Stomach (tissue), 9 donors: ENCODE data around the gene CYP4F12. TPM values are rescaled to one million over a fixed set of nuclear protein-coding genes. Genes with fewer than 3 reads are reported as not detected.

Source experiments
- DNase-seq, 2 donors: peaks; one replicate each; pipeline versions ENCODE4 v3.0.0 to v3.0.0-alpha.2; 2013 to 2019
- H3K27ac ChIP-seq, 5 donors: fragments of 200-600 bp in 4 of 5; sonication (generic) in 4 of 5; one replicate each; pipeline ENCODE4 v1.5.1; 2013 to 2019; ENCODE audit warnings: mild to moderate bottlenecking in 1 of 5, moderate library complexity in 1 of 5
- H3K27me3 ChIP-seq, 3 donors: fragments of 200-600 bp; sonication (generic); one replicate each; pipeline ENCODE4 v1.5.1; 2017 to 2019; ENCODE audit warnings: mixed run types in 1 of 3
- H3K36me3 ChIP-seq, 4 donors: fragments of 200-600 bp; sonication (generic); 1 replicate in 3 of 4; 2 replicates in 1 of 4; pipeline ENCODE4 v1.5.1; 2016 to 2019
- H3K4me1 ChIP-seq, 4 donors: fragments of 200-600 bp; sonication (generic); one replicate each; pipeline ENCODE4 v1.5.1; 2016 to 2019
- H3K4me3 ChIP-seq, 4 donors: fragments of 200-600 bp; sonication (generic) in 3 of 4; one replicate each; pipeline ENCODE4 v1.5.1; 2016 to 2019; ENCODE audit warnings: mild to moderate bottlenecking in 1 of 4
- H3K9me3 ChIP-seq, 4 donors: fragments of 200-600 bp; sonication (generic); one replicate each; pipeline ENCODE4 v1.5.1; 2016 to 2019
- CTCF ChIP-seq, 7 experiments: fragments of 450-650 bp in 4 of 7; fragments of 200-600 bp in 3 of 7; sonication (generic) in 3 of 7; IDR thresholded peaks; one replicate each; pipeline ENCODE4 v1.5.1; 2016 to 2019; ENCODE audit warnings: antibody characterized with exemption in 7 of 7, control low read depth in 2 of 7, mild to moderate bottlenecking in 1 of 7
- EP300 ChIP-seq: sonication (generic); formaldehyde crosslinking; IDR thresholded peaks from one replicate; pipeline ENCODE4 v1.6.1; 2017; ENCODE audit warnings: antibody characterized with exemption
- POLR2A ChIP-seq, 4 donors: fragments of 450-650 bp; IDR thresholded peaks; one replicate each; pipeline ENCODE4 v1.6.1; 2016; ENCODE audit warnings: antibody characterized with exemption in 4 of 4, control low read depth in 2 of 4, mild to moderate bottlenecking in 1 of 4, moderate library complexity in 1 of 4
- POLR2AphosphoS5 ChIP-seq, 3 donors: sonication (generic); formaldehyde crosslinking; IDR thresholded peaks; one replicate each; pipeline ENCODE4 v1.6.1; 2016; ENCODE audit warnings: antibody characterized with exemption in 3 of 3
- WGBS, 5 donors: extraction: QIAGEN DNeasy Blood & Tissue Kit in 3 of 5; methylation state at CpG; one replicate each; pipeline versions ENCODE4 v1.1.5 to v1.1.7; 2013 to 2018; 5-methylcytosine and 5-hydroxymethylcytosine counted together
- intact Hi-C: fragments of 100-400 bp; cut with DNase I; formaldehyde crosslinking; loops from one replicate; pipeline ENCODE4 v1.15.1; 2023; ENCODE audit warnings: low total_unique reads
- polyA plus RNA-seq, 3 donors: library from polyadenylated mRNA; stranded (reverse); fragments of 200-250 nt; gene quantifications; one replicate each; pipeline ENCODE4 v1.2.3, GENCODE V29; 2013
- total RNA-seq, 5 donors: library from RNA; depleted of rRNA; stranded (reverse); fragments of >200 nt; gene quantifications; one replicate each; pipeline versions ENCODE4 v1.1.0 to v1.2.3, GENCODE V29; 2014 to 2016
- donor health status: healthy with polysubstance abuse.
- donor health status: Bipolar disorder and iron deficiency.
- donor health status: healthy.

The CYP4F12 gene
- total and polyA plus RNA-seq, 8 donors, result 2.5 to 113 (median 35.1) TPM

- H3K27me3 ChIP-seq, result peaks cover 3 to 27% (median 6%) of the 10 kb centered on the region in 3 donors
- no peaks in the 10 kb centered on the region for H3K36me3 ChIP-seq
- TF ChIP-seq POLR2A (IDR thresholded peaks at IDR 0.05), result no peak
- TF ChIP-seq EP300, result no peak
- TF ChIP-seq POLR2AphosphoS5 (IDR thresholded peaks at IDR 0.05), result no peak
- no peak for TF ChIP-seq CTCF (IDR thresholded peaks at IDR 0.05)
- H3K4me3 ChIP-seq, result no peak overlapping the region
- intact Hi-C loops, result no loop called here
- H3K27ac ChIP-seq, result no peak overlapping the region
- no peak for DNase-seq
- H3K9me3 ChIP-seq, result peaks cover 0 to 5% (median 0%) of the 10 kb centered on the region in 4 donors
- H3K4me1 ChIP-seq, result no peaks in the 10 kb centered on the region
- 26 to 43% (median 35%) methylated on average over 1 of the region's 1 CpG for WGBS, 5 donors
Observed at GRCh38 chr19:15730538-15730937, 57.7 kb downstream of the CYP4F12 start.

- 0 to 38% (median 16%) methylated on average over 1 of the region's 1 CpG for WGBS, 5 donors
- TF ChIP-seq CTCF (IDR thresholded peaks at IDR 0.05) (no peak), POLR2A (IDR thresholded peaks at IDR 0.05) (no peak), POLR2AphosphoS5 (IDR thresholded peaks at IDR 0.05) (no peak), EP300 (no peak)
- Histone ChIP-seq H3K4me1 (no peaks in the 10 kb centered on the region), H3K4me3 (no peak overlapping the region), H3K9me3 (peaks cover 0 to 5% (median 0%) of the 10 kb centered on the region in 4 donors), H3K36me3 (no peaks in the 10 kb centered on the region), H3K27me3 (peaks cover 0 to 14% (median 6%) of the 10 kb centered on the region in 3 donors), H3K27ac (no peak overlapping the region)
- intact Hi-C loops, result no loop called here
- DNase-seq, result no peak
Observed at GRCh38 chr19:15732388-15732787, 59.5 kb downstream of the CYP4F12 start.

- WGBS, 5 donors, result 42 to 71% (median 66%) methylated on average over 6 of the region's 6 CpGs
- intact Hi-C loops, result no loop called here
- no peaks in the 10 kb centered on the region for H3K4me1 ChIP-seq
- no peak for DNase-seq
- no peaks in the 10 kb centered on the region for H3K36me3 ChIP-seq
- H3K27me3 ChIP-seq, result no peaks in the 10 kb centered on the region
- TF ChIP-seq EP300 (no peak), POLR2AphosphoS5 (IDR thresholded peaks at IDR 0.05) (no peak), POLR2A (IDR thresholded peaks at IDR 0.05) (no peak), CTCF (IDR thresholded peaks at IDR 0.05) (no peak)
- no peak overlapping the region for H3K27ac ChIP-seq
- H3K4me3 ChIP-seq, result no peak overlapping the region
- H3K9me3 ChIP-seq, result peaks cover 0 to 5% (median 0%) of the 10 kb centered on the region in 4 donors
Observed at GRCh38 chr19:15733895-15734294, 61.0 kb downstream of the CYP4F12 start.

GRCh38 chr19:15737722-15738121, 64.8 kb downstream of the CYP4F12 start, which contains the start of gene OR10H3:
Gene OR10H3, plus strand, starts transcription at chr19:15737985. Its CDS starts 3,408 bp downstream, at chr19:15741393.
- no peaks in the 10 kb centered on the region for H3K4me1 ChIP-seq
- H3K4me3 ChIP-seq, result no peak within 1 kb of the TSS
- intact Hi-C loops, result no loop called here
- DNase-seq, result no peak
- peaks cover 0 to 22% (median 20%) of the 10 kb centered on the region in 4 donors for H3K9me3 ChIP-seq
- 58 to 66% (median 63%) methylated on average over 4 of the region's 4 CpGs for WGBS, 5 donors
- no peaks in the 10 kb centered on the region for H3K36me3 ChIP-seq
- no peak for TF ChIP-seq CTCF (IDR thresholded peaks at IDR 0.05)
- no peak for TF ChIP-seq POLR2AphosphoS5 (IDR thresholded peaks at IDR 0.05)
- TF ChIP-seq EP300, result no peak
- no peak for TF ChIP-seq POLR2A (IDR thresholded peaks at IDR 0.05)
- no peak within 1 kb of the TSS for H3K27ac ChIP-seq
- peaks cover 0 to 2% (median 0%) of the 10 kb centered on the region in 3 donors for H3K27me3 ChIP-seq
